ENCODE data around the gene UGT1A9. TPM values are rescaled to one million over a fixed set of nuclear protein-coding genes. Genes with fewer than 3 reads are reported as not detected.

The UGT1A9 gene
- polyA plus RNA-seq, 1 donor (not counting 4 experiments of a cell fraction or from before 2014, with no cell fraction given), result not detected

DNA sequence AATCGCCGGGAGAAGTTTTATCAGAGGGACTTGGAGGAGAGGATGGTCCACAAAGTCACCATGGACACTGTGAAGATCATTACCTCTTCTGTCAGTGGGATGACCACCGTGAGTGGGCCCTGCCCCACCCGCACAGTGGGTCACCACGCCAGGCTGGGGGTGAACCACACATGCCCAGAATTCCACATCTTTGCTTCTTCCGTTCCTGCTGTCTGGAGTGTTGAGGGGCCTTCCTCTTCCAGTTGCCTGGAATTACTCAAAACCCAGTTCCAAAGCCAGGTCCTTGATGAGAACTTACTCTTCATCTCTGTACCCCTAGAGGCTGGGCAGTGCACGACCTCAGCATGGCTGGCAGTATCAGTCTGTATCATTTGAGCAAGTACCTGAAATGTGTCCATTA, 128.5 kb downstream of the UGT1A9 start:
- TF ChIP-seq, protein P1, sequence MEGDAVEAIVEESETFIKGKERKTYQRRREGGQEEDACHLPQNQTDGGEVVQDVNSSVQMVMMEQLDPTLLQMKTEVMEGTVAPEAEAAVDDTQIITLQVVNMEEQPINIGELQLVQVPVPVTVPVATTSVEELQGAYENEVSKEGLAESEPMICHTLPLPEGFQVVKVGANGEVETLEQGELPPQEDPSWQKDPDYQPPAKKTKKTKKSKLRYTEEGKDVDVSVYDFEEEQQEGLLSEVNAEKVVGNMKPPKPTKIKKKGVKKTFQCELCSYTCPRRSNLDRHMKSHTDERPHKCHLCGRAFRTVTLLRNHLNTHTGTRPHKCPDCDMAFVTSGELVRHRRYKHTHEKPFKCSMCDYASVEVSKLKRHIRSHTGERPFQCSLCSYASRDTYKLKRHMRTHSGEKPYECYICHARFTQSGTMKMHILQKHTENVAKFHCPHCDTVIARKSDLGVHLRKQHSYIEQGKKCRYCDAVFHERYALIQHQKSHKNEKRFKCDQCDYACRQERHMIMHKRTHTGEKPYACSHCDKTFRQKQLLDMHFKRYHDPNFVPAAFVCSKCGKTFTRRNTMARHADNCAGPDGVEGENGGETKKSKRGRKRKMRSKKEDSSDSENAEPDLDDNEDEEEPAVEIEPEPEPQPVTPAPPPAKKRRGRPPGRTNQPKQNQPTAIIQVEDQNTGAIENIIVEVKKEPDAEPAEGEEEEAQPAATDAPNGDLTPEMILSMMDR (optimal IDR thresholded peaks at IDR 0.05 in 1 of 3, IDR thresholded peaks at IDR 0.05 in 1 of 3, conservative IDR thresholded peaks at IDR 0.05 in 1 of 3; ENCODE audit: extremely low read depth in 1 of 3, insufficient read depth in 2 of 3, low read length in 3 of 3), result no peak
- TF ChIP-seq EZH2 (IDR thresholded peaks at IDR 0.05; ENCODE audit: low read length), result no peak
- H3K79me2 ChIP-seq (ENCODE audit: control insufficient read depth, insufficient read depth, low read length), result no peaks in the 10 kb centered on the region
- H3K4me2 ChIP-seq (ENCODE audit: control insufficient read depth, extremely low read depth, insufficient read depth, low read depth, low read length), result no peak overlapping the region
- no peaks in the 10 kb centered on the region for H3K36me3 ChIP-seq (ENCODE audit: control insufficient read depth in 2 of 2, extremely low read depth in 1 of 2, insufficient read depth in 2 of 2, low read length in 2 of 2)
- H3K4me3 ChIP-seq (ENCODE audit: control insufficient read depth in 2 of 3, extremely low read depth in 1 of 3, insufficient read depth in 2 of 3, low read depth in 1 of 3, low read length in 3 of 3), result no peak overlapping the region
- no peaks in the 10 kb centered on the region for H4K20me1 ChIP-seq (ENCODE audit: control insufficient read depth, extremely low read depth, insufficient read depth, low read length)
- H3K9ac ChIP-seq (ENCODE audit: control insufficient read depth, extremely low read depth, insufficient read depth, low read length), result no peak overlapping the region
- dilution Hi-C loops (cut with MboI; ENCODE audit: extremely low pct_ligation_motif_present, low sequenced_read_pairs), result no loop called here
- H2AFZ ChIP-seq (ENCODE audit: control insufficient read depth, low read length), result no peak overlapping the region
- no peak for DNase-seq (ENCODE audit: low read depth, low spot score)
- H3K9me3 ChIP-seq (ENCODE audit: control insufficient read depth, low read depth, low read length), result no peaks in the 10 kb centered on the region
- H3K27ac ChIP-seq (ENCODE audit: control insufficient read depth, insufficient read depth, low read length), result no peak overlapping the region
- FAIRE-seq, result no peak
- H3K27me3 ChIP-seq (ENCODE audit: control insufficient read depth, extremely low read depth, insufficient read depth, low read length), result peaks cover 10% of the 10 kb centered on the region
- no peaks in the 10 kb centered on the region for H3K9me1 ChIP-seq (ENCODE audit: control insufficient read depth, extremely low read depth, insufficient read depth, low read length)
- peaks cover 9% of the 10 kb centered on the region for H3K4me1 ChIP-seq (ENCODE audit: control insufficient read depth, extremely low read depth, insufficient read depth, low read length)

DNA sequence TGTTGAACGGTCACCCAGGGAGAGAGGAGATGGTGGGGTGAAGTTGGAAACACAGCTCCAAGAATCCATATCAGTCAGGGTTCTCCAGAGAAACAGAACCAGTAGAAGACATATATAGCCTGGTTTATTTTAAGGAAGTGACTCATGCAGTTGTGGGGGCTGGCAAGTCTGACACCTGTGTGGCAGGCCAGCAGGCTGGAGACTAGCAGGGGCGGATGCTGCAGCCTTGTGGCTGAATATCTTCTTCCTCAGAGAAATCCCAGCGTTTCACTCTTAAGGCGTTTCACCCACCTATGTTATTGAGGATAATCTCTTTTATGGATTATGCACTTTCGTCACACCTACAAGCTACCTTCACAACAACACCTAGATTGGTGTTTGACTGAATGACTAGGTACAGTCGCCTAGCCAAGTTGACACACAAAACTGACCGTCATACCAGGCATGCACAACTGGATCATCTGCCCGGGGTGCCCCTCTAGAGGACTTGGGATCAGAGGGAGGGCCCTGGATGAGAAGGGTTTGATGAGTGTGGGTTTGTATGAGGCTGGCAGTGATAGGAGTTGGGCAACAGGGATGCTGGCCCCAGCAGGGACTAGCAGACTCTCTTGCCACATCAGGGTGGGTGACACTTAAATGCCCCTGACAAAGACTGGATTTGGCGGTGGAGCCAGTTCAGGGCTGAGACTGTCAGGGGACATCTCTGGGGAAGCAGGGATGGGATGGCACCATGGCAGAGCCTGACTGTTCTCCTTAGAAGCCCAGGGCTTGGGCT, 129.8 kb downstream of the UGT1A9 start:
- Histone ChIP-seq H3K36me3 (ENCODE audit: control insufficient read depth in 2 of 2, extremely low read depth in 1 of 2, insufficient read depth in 2 of 2, low read length in 2 of 2) (no peaks in the 10 kb centered on the region), H3K9ac (ENCODE audit: control insufficient read depth, extremely low read depth, insufficient read depth, low read length) (no peak overlapping the region), H3K27me3 (ENCODE audit: control insufficient read depth, extremely low read depth, insufficient read depth, low read length) (peaks cover 10% of the 10 kb centered on the region), H3K9me1 (ENCODE audit: control insufficient read depth, extremely low read depth, insufficient read depth, low read length) (no peaks in the 10 kb centered on the region), H3K27ac (ENCODE audit: control insufficient read depth, insufficient read depth, low read length) (no peak overlapping the region), H3K4me2 (ENCODE audit: control insufficient read depth, extremely low read depth, insufficient read depth, low read depth, low read length) (no peak overlapping the region), H3K4me3 (ENCODE audit: control insufficient read depth in 2 of 3, extremely low read depth in 1 of 3, insufficient read depth in 2 of 3, low read depth in 1 of 3, low read length in 3 of 3) (no peak overlapping the region), H3K4me1 (ENCODE audit: control insufficient read depth, extremely low read depth, insufficient read depth, low read length) (peaks cover 6% of the 10 kb centered on the region), H2AFZ (ENCODE audit: control insufficient read depth, low read length) (no peak overlapping the region), H3K9me3 (ENCODE audit: control insufficient read depth, low read depth, low read length) (no peaks in the 10 kb centered on the region), H3K79me2 (ENCODE audit: control insufficient read depth, insufficient read depth, low read length) (no peaks in the 10 kb centered on the region), H4K20me1 (ENCODE audit: control insufficient read depth, extremely low read depth, insufficient read depth, low read length) (no peaks in the 10 kb centered on the region)
- TF ChIP-seq, protein P1 (optimal IDR thresholded peaks at IDR 0.05 in 1 of 3, IDR thresholded peaks at IDR 0.05 in 1 of 3, conservative IDR thresholded peaks at IDR 0.05 in 1 of 3; ENCODE audit: extremely low read depth in 1 of 3, insufficient read depth in 2 of 3, low read length in 3 of 3), result peak in 1 of 3 experiments; percentile 45
- TF ChIP-seq EZH2 (IDR thresholded peaks at IDR 0.05; ENCODE audit: low read length), result no peak
- DNase-seq (ENCODE audit: low read depth, low spot score), result no peak
- FAIRE-seq, result peak; percentile 36
- dilution Hi-C loops (cut with MboI; ENCODE audit: extremely low pct_ligation_motif_present, low sequenced_read_pairs), result no loop called here

All from keratinocyte (primary cell).